ENCODE results near the gene GEMIN5.
"Not testable (repeated sequence)": the region's sequence is repeated elsewhere in the genome, so short reads cannot be mapped to it uniquely, and the experiment has no call there.

GRCh38 chr5:154905601-154906000 lies 32.4 kb downstream of the GEMIN5 start:
- not testable (repeated sequence) for TF ChIP-seq CBX8 (IDR thresholded peaks at IDR 0.05; ENCODE audit: borderline replicate concordance, low read depth, low read length); USF2 (IDR thresholded peaks at IDR 0.05; ENCODE audit: low read length); CTCF (IDR thresholded peaks at IDR 0.05; ENCODE audit: control extremely low read depth in 1 of 3, insufficient read depth in 1 of 3, low read depth in 1 of 3, low read length in 3 of 3); POLR2AphosphoS5 (IDR thresholded peaks at IDR 0.05; ENCODE audit: low read depth, low read length); EZH2 (IDR thresholded peaks at IDR 0.05; ENCODE audit: low read depth, low read length, severe bottlenecking); EP300 (IDR thresholded peaks at IDR 0.05; ENCODE audit: borderline replicate concordance in 1 of 2, low read depth in 2 of 2, low read length in 2 of 2); RBBP5 (IDR thresholded peaks at IDR 0.05; ENCODE audit: borderline replicate concordance, low read depth, low read length); EGR1 (IDR thresholded peaks at IDR 0.05; ENCODE audit: borderline replicate concordance, low read depth, low read length); ATF3 (IDR thresholded peaks at IDR 0.05; ENCODE audit: insufficient read depth, low read depth, low read length); MAX (IDR thresholded peaks at IDR 0.05); HDAC6 (IDR thresholded peaks at IDR 0.05; ENCODE audit: low read depth, low read length); JUND (IDR thresholded peaks at IDR 0.05; ENCODE audit: low read length); SIRT6 (IDR thresholded peaks at IDR 0.05; ENCODE audit: low read length)

Data from H1 (cell line).